SIG-M5 treated with dmso at 0.1 percent for 504 hours (cell line): ENCODE data around the gene SYT17.

Experiments
- DNase-seq: peaks from one replicate; lab custom pipeline; 2025; ENCODE audit not compliant: unreplicated experiment; lab: John Stamatoyannopoulos, UW

Gene SYT17

DNA sequence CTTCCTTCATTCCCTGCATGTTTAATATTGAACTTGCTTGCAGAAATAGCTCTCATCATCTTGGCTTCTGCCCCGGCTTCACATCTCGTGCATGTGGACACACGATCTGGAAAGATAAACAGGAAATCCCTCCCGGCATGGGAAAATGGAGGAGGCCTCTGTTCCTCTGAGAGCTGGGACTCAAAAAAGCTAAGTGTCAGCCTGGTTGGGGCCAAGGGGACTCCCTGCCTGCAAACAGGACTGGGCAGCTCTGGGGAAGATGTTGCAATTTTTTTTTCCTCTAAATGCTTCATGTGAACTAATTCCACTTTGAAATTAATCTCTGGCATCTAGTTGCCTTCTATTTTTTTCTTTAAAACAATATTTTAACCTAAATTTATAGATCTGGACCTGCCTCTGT lies 29.4 kb upstream of the SYT17 start:
- DNase-seq = peak; percentile 40

DNA sequence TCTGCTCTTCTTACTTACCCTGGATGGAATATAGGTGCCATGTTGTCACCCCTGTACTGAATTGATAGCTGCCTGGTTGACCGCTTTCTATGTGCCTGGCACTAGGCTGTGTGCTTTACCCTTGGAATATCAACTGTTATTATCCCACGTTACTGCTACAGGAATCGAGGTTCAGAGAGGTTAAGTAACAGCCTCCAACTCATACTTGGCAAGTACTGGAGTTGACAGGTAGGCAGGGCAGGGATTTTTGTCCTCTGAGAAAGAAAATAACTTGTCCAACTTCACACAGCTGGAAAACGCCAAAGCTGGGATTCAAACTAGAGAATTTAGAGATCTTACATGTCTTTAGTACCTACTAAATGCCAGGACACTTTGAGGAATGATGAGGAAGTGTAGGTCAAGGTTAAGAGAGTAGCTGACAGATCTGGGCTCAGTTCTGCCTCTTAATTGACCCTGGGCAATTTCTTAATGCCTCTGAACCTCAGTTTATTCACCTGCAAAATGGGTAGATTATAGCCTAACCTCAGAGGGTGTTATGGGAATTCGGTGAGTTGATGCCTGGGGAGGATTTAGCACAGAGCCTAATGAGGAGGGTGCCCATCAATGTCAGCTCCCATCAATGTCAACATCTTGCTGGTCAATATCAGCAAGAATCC lies 28.5 kb upstream of the SYT17 start:
- DNase-seq = no peak

DNA sequence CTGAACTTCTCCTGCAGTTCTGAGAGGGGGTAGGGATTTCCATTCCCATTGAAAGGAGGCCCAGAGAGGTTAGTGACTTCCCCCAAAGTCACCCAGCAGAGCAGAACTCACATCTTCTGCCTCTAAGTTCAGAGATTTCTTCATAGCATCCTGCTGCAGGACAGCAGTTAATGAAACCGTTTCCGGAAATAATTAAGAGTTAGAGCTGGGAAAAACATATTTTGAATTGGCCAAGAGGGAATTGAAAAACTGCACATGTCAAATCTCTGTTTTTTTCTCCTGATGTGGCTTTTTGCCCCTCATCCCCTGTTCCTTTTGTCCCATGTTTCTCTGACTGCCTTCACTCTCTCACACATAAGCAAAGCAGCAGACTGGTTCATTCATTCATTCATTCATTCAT lies 27.6 kb upstream of the SYT17 start:
- DNase-seq = no peak

DNA sequence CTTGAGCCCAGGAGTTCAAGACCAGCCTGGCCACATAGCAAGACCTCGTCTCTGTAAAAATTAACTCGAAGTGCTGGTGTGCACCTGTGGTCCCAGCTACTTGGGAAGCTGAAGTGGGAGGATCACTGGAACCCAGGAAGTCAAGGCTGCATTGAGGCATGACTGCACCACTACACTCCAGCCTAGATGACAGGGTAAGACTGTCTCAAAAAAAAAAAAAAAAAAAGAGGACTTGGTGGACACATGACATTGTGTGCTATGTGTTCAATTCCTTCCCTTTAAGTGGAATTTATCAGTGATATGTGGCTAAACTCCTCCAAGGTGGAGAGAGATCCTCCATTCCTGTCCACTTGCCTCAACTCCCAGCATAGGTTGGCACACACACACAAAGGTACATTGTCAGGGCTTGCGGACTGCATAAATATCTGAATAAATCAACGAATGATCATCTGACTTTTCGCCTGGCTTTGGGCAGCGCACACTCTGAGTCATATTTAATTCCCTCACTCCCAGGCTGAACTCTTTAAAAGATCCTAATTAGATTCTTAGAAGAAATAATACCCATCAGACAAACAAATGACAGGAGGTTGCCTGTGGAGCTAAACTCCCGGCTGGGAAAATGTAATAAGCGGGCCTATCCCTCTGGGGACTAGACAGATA lies 25.0 kb upstream of the SYT17 start:
- no peak for DNase-seq

DNA sequence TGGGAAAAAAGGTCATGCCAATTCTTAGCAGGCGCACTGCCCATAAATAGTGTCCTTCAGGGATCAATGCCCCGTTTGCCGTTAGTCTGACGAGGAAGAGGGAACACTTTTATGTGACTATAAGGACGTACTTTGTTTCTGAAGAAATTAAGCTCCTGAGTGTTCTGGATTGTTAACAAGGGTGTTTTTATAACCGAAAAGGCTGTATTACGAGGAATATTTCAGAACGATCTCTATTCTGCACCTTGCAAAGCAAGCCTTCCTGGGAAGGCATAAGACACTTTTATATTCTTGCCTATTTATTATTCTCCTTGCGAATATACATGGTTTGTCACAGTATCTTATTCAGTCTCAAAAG lies 24.5 kb upstream of the SYT17 start:
- DNase-seq = no peak

DNA sequence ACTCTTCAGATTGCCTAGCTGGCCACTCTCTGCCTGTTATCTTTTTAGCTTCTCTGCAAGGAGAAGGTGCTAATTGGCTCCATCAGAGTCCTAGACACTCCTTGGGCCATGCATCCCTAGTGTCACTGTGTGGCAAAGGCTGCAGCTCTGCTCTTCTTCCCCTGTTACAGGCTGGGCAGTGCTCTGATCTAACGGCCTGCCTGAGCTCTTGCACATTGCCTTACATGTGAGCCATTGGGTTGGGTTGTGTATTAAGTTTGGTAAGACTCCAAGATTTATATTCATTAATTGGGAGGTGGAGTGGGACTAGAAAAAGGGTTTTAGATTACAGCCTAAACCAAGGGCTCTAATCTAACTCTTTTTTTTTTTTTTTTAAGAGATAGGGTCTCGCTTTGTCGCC lies 23.0 kb upstream of the SYT17 start:
- no peak for DNase-seq

DNA sequence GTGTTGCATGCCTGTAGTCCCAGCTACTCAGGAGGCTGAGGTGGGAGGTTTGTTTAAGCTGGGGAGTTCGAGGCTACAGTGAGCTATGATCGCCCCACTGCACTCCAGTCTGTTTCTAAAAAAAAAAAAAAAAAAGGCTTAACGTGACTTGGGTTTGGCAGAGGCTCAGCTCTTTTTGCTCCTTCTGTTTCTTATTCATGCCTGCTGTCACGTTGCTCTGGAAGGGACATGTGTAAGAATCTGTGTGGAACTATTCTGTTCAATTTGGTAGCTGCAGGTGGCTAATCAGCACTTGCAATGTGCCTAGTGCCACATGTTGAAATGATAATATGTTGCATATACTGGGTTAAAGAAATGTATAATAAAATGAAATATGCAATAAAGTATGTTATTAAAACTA lies 20.9 kb upstream of the SYT17 start:
- no peak for DNase-seq

DNA sequence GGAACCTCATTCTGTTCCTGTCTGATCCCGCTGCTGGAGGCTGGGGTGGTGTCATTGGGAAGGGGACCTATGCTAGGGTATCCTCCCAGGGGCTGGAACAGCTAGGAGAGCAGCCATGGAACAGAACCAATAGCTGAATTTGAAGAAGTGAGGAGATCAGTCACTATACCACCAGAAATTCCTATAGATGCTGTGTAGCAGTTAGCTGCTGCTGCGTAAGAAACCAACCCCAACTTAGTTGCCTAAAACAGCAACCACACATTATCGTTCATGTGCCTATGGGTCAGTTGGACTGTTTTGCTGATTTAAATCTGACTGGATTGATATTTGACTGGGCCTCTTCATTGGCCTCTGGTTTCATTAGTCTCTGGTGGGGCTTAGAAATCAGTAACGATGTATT lies 20.4 kb upstream of the SYT17 start:
- DNase-seq = no peak

DNA sequence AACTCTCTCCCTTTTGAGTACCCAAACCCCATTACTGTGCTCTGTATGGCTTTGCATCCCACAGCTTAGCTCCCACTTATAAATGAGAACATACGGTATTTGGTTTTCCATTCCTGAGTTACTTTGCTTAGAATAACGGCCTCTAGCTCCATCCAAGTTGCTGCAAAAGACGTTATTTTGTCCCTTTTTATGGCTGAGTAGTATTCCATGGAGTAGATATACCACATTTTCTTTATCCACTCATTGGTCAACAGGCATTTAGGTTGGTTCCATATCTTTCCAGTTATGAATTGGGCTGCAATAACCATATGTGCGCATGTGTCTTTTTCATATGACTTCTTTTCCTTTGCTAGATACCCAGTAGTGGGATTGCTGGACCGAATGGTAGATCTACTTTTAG lies 19.9 kb upstream of the SYT17 start:
- DNase-seq = no peak

DNA sequence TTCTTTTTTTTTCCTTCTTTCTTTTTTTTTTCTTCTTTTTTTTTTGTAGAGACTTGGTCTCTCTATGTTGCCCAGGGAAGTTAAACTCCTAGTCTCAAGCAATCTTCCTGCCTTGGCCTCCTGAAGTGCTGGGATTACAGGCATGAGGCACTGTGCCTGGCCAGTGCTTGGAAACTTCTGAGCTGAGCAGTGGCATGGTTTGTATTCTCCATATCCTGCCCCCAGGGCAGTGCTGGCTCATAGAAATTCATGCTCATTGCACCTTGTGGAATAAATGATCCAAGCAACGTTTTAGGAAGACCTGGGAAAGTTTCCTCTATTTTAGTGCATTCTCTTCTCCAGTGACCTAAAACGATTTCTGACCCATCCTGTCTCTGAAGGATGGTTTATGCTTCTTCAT lies 16.7 kb upstream of the SYT17 start:
- no peak for DNase-seq

DNA sequence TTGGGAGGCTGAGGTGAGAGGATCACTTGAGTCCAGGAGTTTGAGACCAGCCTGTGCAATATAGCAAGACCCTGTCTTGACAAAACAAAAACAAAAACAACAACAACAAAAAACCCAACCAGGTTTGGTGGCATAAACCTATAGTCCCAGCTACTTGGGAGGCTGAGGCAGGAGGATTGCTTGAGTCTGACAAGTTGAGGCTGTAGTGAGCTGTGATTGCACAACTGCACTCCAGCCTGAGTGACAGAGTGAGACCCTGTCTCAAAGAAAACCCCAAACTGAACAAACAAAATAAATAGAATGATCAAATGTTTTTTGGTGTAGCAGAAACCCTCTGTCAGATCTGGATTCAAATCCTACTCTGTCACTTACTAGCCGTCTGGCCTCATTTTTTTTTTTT lies 16.0 kb upstream of the SYT17 start:
- no peak for DNase-seq

DNA sequence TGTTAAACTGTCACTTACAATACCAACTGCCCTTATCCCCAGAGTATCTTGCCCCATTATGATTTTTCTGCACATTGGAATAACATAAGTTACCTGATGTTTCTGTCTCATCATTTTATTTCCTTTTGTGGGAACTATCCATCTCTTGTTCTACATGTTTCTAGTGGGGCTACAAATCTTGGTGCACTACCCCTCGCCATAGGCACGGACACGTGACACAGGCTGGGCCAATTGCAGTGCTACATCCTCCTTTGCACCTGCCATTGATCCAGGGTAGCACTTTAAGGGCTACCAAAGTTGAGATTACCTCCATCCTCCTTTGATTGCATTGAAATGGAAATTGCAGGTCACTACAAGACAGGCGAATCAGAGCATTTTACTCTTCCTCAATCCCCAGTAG lies 14.2 kb upstream of the SYT17 start:
- DNase-seq = no peak

DNA sequence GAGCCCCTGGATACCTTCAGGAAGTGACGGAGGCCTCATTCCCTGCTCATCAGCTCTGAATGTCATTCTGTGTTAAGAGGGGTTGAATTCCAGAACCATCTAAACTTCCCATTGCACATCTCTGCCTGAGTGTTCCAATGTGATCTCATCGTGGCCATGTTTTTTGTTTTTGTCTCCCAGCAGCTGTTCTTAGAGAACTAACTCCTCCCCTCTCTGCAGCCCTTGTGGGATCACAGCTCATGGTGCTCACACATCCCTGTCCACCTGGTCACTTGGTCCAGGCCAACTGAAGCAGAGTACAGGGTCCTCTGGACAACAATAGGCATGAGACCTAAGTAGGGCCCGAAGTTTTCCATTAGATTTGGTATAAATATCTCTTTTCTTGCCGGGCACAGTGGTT lies 6.0 kb upstream of the SYT17 start:
- no peak for DNase-seq

DNA sequence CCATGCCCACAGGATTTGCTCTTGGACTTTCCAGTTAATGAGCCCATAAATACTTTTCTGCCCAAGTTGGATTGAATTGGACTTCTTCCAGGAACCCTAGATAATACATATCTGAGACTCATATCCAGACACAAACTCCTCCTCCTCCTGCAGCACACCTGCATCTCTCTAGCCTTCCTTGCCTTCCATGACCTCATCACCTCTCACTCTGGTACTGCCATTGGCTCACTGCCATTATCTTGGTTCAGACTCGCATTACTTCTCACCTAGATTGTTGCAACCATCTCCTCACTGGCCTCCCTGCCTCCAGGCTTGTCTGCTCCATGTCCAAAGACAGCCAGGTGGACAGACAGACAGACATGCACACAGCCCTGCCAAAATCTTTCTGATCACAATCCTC lies 4.8 kb upstream of the SYT17 start:
- DNase-seq = no peak

DNA sequence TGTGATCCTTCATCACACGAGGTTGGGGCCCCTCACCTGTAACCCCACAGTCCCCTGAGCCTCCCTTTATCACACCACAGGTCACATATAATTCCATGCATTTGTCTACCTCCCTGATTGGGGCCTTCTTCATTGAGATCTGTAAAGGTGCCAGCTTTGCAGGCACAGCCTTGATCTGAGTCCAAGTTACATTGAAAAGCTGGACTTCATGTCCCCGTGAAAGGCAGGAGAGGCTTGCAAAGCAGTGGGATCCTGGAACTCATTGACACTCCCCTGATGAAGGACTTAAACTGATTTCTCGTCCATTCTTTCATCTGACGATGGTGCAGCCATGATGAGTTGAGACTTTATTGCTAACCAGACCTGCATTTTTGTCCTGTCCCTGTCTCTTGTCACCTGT lies 3.8 kb upstream of the SYT17 start:
- no peak for DNase-seq

DNA sequence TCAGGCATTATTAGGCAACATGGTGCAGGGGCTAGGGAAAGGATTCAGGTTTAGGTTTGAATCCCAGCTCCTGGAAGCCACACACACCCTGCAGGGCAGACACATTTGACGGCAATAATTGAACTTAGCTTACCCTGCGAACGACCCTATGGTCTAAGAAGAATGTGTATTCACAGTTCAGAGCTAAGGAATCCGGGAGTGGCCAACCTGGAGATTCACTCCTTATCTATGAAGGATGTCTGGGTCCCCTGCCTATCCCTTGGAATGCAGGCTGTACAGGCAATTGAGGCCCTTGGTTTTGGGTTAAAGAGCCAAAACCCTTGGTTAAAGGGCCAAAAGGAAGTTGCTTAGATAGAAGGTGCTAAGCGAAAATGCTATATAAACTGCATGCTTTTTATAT lies 2.9 kb upstream of the SYT17 start:
- DNase-seq = no peak

DNA sequence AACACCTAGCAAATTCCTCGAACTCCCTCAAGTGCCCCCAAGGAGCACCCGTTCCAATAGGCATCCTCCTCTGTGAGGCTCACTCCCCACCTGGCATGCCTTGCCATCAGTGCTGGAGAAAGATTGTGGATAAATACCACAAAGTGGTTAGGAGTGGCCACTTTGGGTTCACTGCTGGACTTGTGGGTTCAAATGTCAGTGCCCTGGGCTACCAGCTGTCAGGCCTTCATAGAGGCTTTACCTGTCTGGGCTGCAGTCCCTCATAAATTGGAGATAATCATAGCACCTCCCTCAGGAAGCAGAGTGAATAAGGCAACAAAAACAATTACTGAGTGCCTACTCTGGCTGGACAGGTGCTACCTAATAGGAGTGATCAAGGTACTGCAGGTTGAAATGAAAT lies 1.5 kb upstream of the SYT17 start:
- no peak for DNase-seq

DNA sequence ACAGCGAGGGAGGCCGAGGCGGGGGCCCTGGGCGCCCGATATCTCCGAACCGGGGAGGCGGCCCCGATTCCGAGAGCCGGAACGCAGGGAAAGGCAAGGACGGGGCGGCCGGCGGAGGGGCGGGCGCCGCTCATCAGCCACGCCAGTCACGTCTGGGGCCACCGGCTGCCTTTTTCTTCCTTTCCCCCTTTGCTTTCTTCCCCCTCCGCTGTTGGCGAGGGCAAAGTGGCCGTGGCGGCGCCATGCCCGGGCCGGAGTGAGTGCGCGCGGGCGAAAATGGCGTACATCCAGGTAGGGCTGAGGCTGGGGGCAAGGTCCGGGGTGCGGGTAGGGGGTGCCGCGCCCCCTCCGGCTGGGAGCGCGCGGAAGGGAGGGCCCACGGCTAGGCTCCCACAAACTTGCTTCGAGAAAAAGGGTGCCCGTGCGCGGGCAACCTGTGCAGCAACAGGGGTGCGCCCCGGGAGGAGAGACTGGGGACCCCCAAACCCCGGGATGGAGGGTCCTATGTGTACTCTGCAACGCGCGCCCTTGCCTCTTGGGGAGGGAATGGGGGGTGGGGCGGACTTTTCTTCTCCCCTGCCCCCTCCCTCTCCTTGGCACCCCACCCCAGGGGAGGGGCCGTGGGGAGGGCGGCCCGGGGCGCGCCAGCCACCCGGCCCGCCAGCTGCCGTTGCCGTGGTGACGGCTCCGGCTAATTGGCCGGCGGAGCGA lies 486 bp downstream of the SYT17 start:
- DNase-seq = no peak

DNA sequence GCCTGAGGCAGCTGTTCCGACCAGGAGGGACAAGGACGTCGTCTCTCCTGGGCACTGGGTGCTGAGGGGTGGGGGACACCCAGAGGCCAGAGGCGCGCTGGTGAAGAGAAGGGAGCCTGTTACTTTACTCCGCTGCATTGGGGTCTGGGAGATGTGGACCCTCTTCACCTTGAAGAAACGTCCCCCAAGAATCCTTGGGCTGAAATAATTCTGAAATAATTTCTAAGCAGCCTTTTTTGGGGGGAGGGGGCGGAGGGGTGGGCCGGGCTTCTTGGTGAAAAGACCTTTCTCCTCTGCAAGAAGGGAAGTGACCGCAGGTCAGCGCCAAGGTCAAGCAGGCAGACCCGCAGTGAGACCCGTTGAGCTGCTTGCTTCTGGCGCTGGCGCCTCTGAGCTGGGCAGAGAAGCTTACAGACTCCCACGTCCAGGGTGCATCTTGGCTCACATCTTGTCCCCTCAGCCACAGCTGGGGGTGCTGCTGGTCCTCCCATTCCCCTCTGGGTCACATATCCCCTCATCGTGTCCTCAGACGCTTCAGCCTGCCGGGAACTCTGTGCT lies 1.1 kb downstream of the SYT17 start:
- no peak for DNase-seq

DNA sequence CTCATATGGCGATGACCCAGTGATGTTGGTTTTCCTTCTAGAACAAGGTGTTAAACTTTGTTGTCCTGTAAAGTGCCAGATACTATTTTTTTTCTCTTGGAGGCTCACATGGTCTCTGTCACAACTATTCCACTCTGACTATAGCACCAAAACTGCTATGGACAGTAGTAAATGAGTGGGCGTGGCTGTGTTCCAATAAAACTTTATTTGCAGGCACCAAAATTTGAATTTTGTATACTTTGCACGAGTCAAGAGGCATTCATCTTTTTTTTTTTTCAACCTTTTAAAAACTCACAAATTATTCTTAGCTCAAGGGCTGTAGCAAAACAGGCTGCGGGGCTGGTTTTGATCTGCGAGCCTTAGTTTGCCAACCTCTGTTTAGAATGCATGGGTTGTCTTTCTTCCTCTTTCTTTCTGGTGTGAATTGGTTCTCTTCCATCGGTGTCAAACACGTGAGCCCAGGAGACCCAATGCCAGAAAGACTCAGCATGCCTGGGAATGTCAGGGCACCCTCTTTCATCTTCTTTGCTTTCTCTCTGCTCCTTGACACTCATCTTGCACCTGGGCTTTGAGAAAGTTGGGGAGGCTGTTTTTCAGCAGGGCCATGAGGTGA lies 2.1 kb downstream of the SYT17 start:
- no peak for DNase-seq

DNA sequence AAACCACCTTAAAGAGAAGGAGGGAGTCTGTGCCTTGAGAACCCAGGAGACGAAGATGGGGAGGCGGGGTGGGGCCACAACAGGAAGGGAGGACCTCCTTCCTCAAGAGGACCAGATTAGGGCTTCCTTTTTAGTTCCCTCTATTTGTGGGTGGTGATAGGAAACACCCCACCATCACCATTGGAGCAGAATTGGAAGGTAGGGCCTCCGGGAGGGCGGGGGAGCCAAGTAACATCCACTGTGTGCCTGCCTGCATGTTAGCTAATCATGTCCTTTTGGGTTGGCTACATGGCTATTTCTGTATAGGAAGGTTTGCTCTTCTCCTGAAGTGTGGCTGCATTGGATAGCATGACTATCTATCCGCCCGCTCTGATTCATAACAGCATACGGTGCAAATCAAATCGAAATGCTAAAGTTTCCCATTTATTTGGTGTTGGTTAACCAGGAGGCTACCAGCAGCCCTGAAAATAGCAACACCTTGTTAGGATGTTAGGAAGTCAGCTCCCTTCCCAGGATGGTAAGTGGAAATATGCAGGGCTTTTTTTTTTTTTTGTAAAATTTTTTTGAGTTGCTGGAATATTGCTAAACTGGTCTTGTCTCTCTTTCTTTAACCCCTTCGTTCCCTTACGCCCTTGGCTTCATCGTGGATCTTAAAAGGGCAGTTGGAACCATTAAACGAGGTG lies 4.2 kb downstream of the SYT17 start:
- DNase-seq = peak; percentile 16
